HEK293 (cell line): ENCODE measurements around the gene EPN1.

ENCODE experiments used
- CTCF ChIA-PET: fragments of 350-600 bp; formaldehyde crosslinking; extraction: SDS; loops from one replicate; lab custom pipeline; 2021; ENCODE audit warnings: antibody characterized with exemption; lab: Yijun Ruan, JAX
- POLR2A ChIA-PET: fragments of 300-600 bp; formaldehyde crosslinking; extraction: SDS; loops from one replicate; lab custom pipeline; 2020; ENCODE audit warnings: antibody characterized with exemption, inconsistent platforms; lab: Yijun Ruan, JAX
- H3K27ac ChIP-seq: fragments of 200-500 bp; sonication (Bioruptor generic); 2 replicates; pipeline ENCODE4 v1.5.1; 2014; ENCODE audit warnings: low read depth, low read length, control low read depth, inconsistent platforms; ENCODE audit errors: extremely low read depth
- H3K36me3 ChIP-seq, 2 experiments: fragments of 200-500 bp in 1 of 2; sonication (Bioruptor generic) in 1 of 2; 1 replicate in 1 of 2; 2 replicates in 1 of 2; pipeline ENCODE4 v1.5.1; 2014 to 2017; ENCODE audit warnings: inconsistent platforms in 2 of 2, low read length in 2 of 2; ENCODE audit not compliant: control insufficient read depth in 2 of 2, insufficient read depth in 1 of 2
- H3K4me1 ChIP-seq: fragments of 200-500 bp; sonication (Bioruptor generic); 2 replicates; pipeline ENCODE4 v1.5.1; 2014; ENCODE audit warnings: mild to moderate bottlenecking, low read length, inconsistent platforms; ENCODE audit not compliant: control insufficient read depth, insufficient read depth
- H3K4me3 ChIP-seq: 2 replicates; pipeline ENCODE4 v1.5.1; 2011; ENCODE audit warnings: low read depth, mild to moderate bottlenecking, control low read depth, low read length, moderate library complexity
- H3K9me3 ChIP-seq: fragments of 200-500 bp; sonication (Bioruptor generic); 2 replicates; pipeline ENCODE4 v1.5.1; 2014; ENCODE audit warnings: low read depth, low read length, inconsistent platforms; ENCODE audit not compliant: control insufficient read depth, insufficient read depth
- GFI1B ChIP-seq: fragments of 450-650 bp; formaldehyde crosslinking; IDR thresholded peaks from 2 replicates; pipeline ENCODE4 v1.5.1; 2016; ENCODE audit warnings: missing biosample characterization, missing genetic modification characterization
- GLIS2 ChIP-seq: fragments of 450-650 bp; formaldehyde crosslinking; IDR thresholded peaks from 2 replicates; pipeline ENCODE4 v1.5.1; 2016; ENCODE audit warnings: missing biosample characterization, missing genetic modification characterization
- IKZF3 ChIP-seq: fragments of 450-650 bp; IDR thresholded peaks from 2 replicates; pipeline ENCODE4 v1.5.0; 2018; ENCODE audit warnings: missing biosample characterization, mild to moderate bottlenecking, missing genetic modification characterization, moderate library complexity
- KLF8 ChIP-seq: fragments of 450-650 bp; formaldehyde crosslinking; IDR thresholded peaks from 2 replicates; pipeline ENCODE4 v1.5.1; 2016; ENCODE audit warnings: missing biosample characterization, missing genetic modification characterization
- KLF9 ChIP-seq: fragments of 450-650 bp; formaldehyde crosslinking; IDR thresholded peaks from 2 replicates; pipeline ENCODE4 v1.5.1; 2016; ENCODE audit warnings: missing biosample characterization, missing genetic modification characterization, low read depth
- PRDM2 ChIP-seq: fragments of 450-650 bp; formaldehyde crosslinking; IDR thresholded peaks from 2 replicates; pipeline ENCODE4 v1.5.1; 2016; ENCODE audit warnings: missing biosample characterization, missing genetic modification characterization, borderline replicate concordance
- SP2 ChIP-seq: fragments of 450-650 bp; formaldehyde crosslinking; IDR thresholded peaks from 2 replicates; pipeline ENCODE4 v1.5.1; 2016; ENCODE audit warnings: missing biosample characterization, missing genetic modification characterization
- YY2 ChIP-seq: fragments of 450-650 bp; formaldehyde crosslinking; IDR thresholded peaks from 2 replicates; pipeline ENCODE4 v1.5.1; 2016; ENCODE audit warnings: missing biosample characterization, missing genetic modification characterization
- ZBTB20 ChIP-seq: fragments of 450-650 bp; formaldehyde crosslinking; IDR thresholded peaks from 2 replicates; pipeline ENCODE4 v1.5.1; 2016; ENCODE audit warnings: missing biosample characterization, missing genetic modification characterization
- ZNF112 ChIP-seq: fragments of 450-650 bp; formaldehyde crosslinking; IDR thresholded peaks from 2 replicates; pipeline ENCODE4 v1.5.0; 2017; ENCODE audit warnings: missing biosample characterization, missing genetic modification characterization
- ZNF133 ChIP-seq: fragments of 450-650 bp; formaldehyde crosslinking; IDR thresholded peaks from 2 replicates; pipeline ENCODE4 v1.5.1; 2016; ENCODE audit warnings: missing biosample characterization, missing genetic modification characterization
- ZNF223 ChIP-seq: fragments of 450-650 bp; formaldehyde crosslinking; IDR thresholded peaks from 2 replicates; pipeline ENCODE4 v1.5.1; 2016; ENCODE audit warnings: missing biosample characterization, missing genetic modification characterization
- ZNF23 ChIP-seq: fragments of 450-650 bp; formaldehyde crosslinking; IDR thresholded peaks from 2 replicates; pipeline ENCODE4 v1.5.1; 2016; ENCODE audit warnings: missing biosample characterization, missing genetic modification characterization, borderline replicate concordance
- ZNF24 ChIP-seq: fragments of 450-650 bp; formaldehyde crosslinking; IDR thresholded peaks from 2 replicates; pipeline ENCODE4 v1.5.1; 2016; ENCODE audit warnings: missing biosample characterization, missing genetic modification characterization
- ZNF335 ChIP-seq: fragments of 450-650 bp; formaldehyde crosslinking; conservative IDR thresholded peaks from 2 replicates; pipeline ENCODE4 v1.5.1; 2016; ENCODE audit warnings: missing biosample characterization, missing genetic modification characterization
- ZNF366 ChIP-seq: fragments of 450-650 bp; formaldehyde crosslinking; conservative IDR thresholded peaks from 2 replicates; pipeline ENCODE4 v1.5.1; 2016; ENCODE audit warnings: missing biosample characterization, missing genetic modification characterization
- ZNF391 ChIP-seq: fragments of 450-650 bp; formaldehyde crosslinking; IDR thresholded peaks from 2 replicates; pipeline ENCODE4 v1.5.1; 2016; ENCODE audit warnings: low read depth, missing biosample characterization, missing genetic modification characterization, borderline replicate concordance
- ZNF585B ChIP-seq: fragments of 450-650 bp; formaldehyde crosslinking; IDR thresholded peaks from 2 replicates; pipeline ENCODE4 v1.5.1; 2016; ENCODE audit warnings: missing biosample characterization, missing genetic modification characterization
- ZNF610 ChIP-seq: fragments of 450-650 bp; formaldehyde crosslinking; IDR thresholded peaks from 2 replicates; pipeline ENCODE4 v1.5.1; 2016; ENCODE audit warnings: missing biosample characterization, missing genetic modification characterization, borderline replicate concordance
- ZNF654 ChIP-seq: fragments of 450-650 bp; formaldehyde crosslinking; IDR thresholded peaks from 2 replicates; pipeline ENCODE4 v1.5.1; 2016; ENCODE audit warnings: low read depth, missing biosample characterization, missing genetic modification characterization
- ZNF76 ChIP-seq: fragments of 450-650 bp; formaldehyde crosslinking; IDR thresholded peaks from 2 replicates; pipeline ENCODE4; 2016; ENCODE audit warnings: low read depth, missing biosample characterization, missing genetic modification characterization, borderline replicate concordance
- ZNF768 ChIP-seq: fragments of 450-650 bp; formaldehyde crosslinking; IDR thresholded peaks from 2 replicates; pipeline ENCODE4 v1.5.1; 2018; ENCODE audit warnings: missing biosample characterization, mild to moderate bottlenecking, missing genetic modification characterization
- ZXDB ChIP-seq: fragments of 450-650 bp; formaldehyde crosslinking; IDR thresholded peaks from 2 replicates; pipeline ENCODE4 v1.5.1; 2016; ENCODE audit warnings: missing biosample characterization, missing genetic modification characterization
- TF ChIP-seq, protein P1 (sequence below): fragments of 450-650 bp; formaldehyde crosslinking; IDR thresholded peaks from 2 replicates; pipeline ENCODE4 v1.5.1; 2016; ENCODE audit warnings: missing biosample characterization, missing genetic modification characterization
- TF ChIP-seq, protein P2 (sequence below): fragments of 450-650 bp; formaldehyde crosslinking; IDR thresholded peaks from 2 replicates; pipeline ENCODE4 v1.5.1; 2016; ENCODE audit warnings: missing biosample characterization, missing genetic modification characterization

The EPN1 gene

DNA sequence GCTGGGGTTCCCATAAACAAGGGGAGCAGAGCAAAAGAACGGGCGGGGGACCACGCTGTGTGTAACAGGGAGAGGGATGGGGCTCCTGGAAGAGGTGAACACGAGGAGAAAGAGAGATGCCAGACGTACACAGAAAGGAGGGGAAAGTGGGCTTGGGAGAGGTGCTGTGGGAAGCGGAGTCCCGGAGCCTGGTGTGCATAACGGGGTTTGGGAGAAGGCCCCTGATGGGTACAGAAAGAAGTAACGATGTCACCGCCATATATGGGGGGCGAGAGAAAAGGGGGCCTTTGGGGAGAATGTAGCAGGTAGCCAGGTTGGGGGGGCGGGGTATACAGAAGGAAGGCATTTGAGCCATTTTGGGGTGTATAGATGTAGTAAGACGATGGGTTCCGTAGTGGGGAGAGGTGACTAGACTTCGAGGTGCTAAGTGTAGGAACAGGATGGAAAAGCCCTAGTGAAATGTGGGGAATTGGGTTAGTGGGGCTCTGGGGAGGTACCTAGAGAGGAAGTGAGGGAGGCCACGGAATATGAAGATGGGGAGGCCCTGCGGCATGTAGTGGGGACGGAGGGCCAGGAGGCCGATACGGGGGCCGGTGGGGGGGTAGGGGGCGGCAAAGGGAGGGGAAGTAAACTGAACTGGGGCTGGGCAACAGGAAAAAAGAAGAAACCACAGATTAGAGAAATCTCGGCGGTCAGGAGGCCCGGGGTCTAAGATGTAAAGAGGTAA is 33.4 kb upstream of the EPN1 start (continued):
- TF ChIP-seq PRDM2 (tag by site-specific recombination) = no peak
- peak; percentile 63 for TF ChIP-seq ZXDB (tag by site-specific recombination)
- peak; percentile 1; the same call in 1 of the 2 replicates for TF ChIP-seq GLIS2 (tag by site-specific recombination)
- 0 out of 2 replicates have a peak, but pooled peaks have one; percentile 6 for TF ChIP-seq GFI1B (tag by site-specific recombination)
- TF ChIP-seq ZNF76 (tag by site-specific recombination) = 0 out of 2 replicates have a peak, but pooled peaks have one; percentile 43
- TF ChIP-seq SP2 (tag by site-specific recombination) = peak; percentile 19; the same call in 1 of the 2 replicates
- TF ChIP-seq, protein P1, sequence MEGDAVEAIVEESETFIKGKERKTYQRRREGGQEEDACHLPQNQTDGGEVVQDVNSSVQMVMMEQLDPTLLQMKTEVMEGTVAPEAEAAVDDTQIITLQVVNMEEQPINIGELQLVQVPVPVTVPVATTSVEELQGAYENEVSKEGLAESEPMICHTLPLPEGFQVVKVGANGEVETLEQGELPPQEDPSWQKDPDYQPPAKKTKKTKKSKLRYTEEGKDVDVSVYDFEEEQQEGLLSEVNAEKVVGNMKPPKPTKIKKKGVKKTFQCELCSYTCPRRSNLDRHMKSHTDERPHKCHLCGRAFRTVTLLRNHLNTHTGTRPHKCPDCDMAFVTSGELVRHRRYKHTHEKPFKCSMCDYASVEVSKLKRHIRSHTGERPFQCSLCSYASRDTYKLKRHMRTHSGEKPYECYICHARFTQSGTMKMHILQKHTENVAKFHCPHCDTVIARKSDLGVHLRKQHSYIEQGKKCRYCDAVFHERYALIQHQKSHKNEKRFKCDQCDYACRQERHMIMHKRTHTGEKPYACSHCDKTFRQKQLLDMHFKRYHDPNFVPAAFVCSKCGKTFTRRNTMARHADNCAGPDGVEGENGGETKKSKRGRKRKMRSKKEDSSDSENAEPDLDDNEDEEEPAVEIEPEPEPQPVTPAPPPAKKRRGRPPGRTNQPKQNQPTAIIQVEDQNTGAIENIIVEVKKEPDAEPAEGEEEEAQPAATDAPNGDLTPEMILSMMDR (tag by site-specific recombination) = peak; percentile 7; the same call in 1 of the 2 replicates
- TF ChIP-seq ZNF366 (tag by site-specific recombination) = peak; percentile 78
- TF ChIP-seq ZNF23 = no peak
- TF ChIP-seq ZNF585B (tag by site-specific recombination) = no peak
- TF ChIP-seq ZNF24 = 0 out of 2 replicates have a peak, but pooled peaks have one; percentile 19
- TF ChIP-seq KLF9 = 0 out of 2 replicates have a peak, but pooled peaks have one; percentile 6
- peak; percentile 71; the same call in 1 of the 2 replicates for TF ChIP-seq KLF8 (tag by site-specific recombination)
- peak; percentile 96 for TF ChIP-seq ZBTB20 (tag by site-specific recombination)
- TF ChIP-seq ZNF768 (tag by site-specific recombination) = no peak
- TF ChIP-seq ZNF654 (tag by site-specific recombination) = no peak

DNA sequence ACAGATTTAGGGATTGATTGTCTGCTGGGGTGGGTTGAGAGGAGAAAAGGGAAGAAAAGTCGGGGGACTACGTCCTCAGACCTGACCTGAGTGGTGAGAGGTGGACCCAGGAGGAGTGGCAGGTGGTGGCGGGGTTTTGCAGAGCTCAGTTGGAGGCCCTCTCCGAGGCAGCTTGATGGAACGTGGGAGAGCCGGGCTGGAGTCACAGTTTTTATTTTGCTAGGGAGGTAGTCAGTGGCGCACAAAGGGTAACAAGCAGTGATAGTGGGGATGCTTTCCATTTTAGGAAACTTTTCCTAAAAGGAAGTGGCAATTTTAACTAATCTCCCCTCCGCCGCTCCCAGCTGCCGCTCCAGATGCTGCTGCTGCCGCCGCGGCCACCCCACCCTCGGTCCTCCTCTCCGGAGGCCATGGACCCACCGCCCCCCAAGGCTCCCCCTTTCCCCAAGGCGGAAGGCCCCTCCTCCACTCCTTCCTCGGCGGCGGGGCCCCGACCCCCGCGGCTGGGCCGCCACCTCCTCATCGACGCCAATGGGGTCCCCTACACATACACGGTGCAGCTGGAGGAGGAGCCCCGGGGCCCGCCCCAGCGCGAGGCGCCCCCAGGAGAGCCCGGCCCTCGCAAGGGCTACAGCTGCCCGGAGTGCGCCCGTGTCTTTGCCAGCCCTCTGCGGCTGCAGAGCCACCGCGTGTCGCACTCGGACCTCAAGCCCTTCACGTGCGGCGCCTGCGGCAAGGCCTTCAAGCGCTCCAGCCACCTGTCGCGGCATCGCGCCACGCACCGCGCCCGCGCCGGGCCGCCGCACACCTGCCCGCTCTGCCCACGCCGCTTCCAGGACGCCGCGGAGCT is 32.6 kb upstream of the EPN1 start:
- peak overlapping the region; percentile 61 for H3K4me3 ChIP-seq
- no peaks in the 10 kb centered on the region for H3K9me3 ChIP-seq
- peak overlapping the region; percentile 83 for H3K27ac ChIP-seq
- H3K4me1 ChIP-seq = peaks cover 25% of the 10 kb centered on the region
- H3K36me3 ChIP-seq = peaks cover 17 to 29% of the 10 kb centered on the region in 2 experiments; a peak in 2 of 3 replicates
- ChIA-PET CTCF (interaction anchor here (0.7 to 1.9 kb wide), 5 partner anchors 8 to 51 kb away, joined by 3 to 8 read pairs (median 4); no protein-coding TSS in a partner anchor), POLR2A (interaction anchor here (0.6 to 2.2 kb wide), 7 partner anchors 8 to 43 kb away, joined by 3 to 36 read pairs (median 5); partner anchors contain the start of genes FIZ1, U2AF2 and ZNF784)
- TF ChIP-seq IKZF3 (no peak), YY2 (tag by site-specific recombination) (no peak), ZNF610 (tag by site-specific recombination) (no peak), SP2 (tag by site-specific recombination) (peak; percentile 18), ZNF391 (tag by site-specific recombination) (no peak), ZNF223 (tag by site-specific recombination) (no peak), ZNF335 (tag by site-specific recombination) (peak; percentile 77), ZNF133 (tag by site-specific recombination) (no peak), ZNF112 (tag by site-specific recombination) (no peak)
- TF ChIP-seq, protein P2, sequence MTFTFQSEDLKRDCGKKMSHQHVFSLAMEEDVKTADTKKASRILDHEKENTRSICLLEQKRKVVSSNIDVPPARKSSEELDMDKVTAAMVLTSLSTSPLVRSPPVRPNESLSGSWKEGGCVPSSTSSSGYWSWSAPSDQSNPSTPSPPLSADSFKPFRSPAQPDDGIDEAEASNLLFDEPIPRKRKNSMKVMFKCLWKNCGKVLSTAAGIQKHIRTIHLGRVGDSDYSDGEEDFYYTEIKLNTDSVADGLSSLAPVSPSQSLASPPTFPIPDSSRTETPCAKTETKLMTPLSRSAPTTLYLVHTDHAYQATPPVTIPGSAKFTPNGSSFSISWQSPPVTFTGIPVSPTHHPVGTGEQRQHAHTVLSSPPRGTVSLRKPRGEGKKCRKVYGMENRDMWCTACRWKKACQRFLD (tag by site-specific recombination) = no peak
